NCI-H774 (cell line): ENCODE results near the gene AUH.

Experiments
- DNase-seq: peaks from one replicate; lab custom pipeline; 2025; lab: John Stamatoyannopoulos, UW

AUH gene

DNA sequence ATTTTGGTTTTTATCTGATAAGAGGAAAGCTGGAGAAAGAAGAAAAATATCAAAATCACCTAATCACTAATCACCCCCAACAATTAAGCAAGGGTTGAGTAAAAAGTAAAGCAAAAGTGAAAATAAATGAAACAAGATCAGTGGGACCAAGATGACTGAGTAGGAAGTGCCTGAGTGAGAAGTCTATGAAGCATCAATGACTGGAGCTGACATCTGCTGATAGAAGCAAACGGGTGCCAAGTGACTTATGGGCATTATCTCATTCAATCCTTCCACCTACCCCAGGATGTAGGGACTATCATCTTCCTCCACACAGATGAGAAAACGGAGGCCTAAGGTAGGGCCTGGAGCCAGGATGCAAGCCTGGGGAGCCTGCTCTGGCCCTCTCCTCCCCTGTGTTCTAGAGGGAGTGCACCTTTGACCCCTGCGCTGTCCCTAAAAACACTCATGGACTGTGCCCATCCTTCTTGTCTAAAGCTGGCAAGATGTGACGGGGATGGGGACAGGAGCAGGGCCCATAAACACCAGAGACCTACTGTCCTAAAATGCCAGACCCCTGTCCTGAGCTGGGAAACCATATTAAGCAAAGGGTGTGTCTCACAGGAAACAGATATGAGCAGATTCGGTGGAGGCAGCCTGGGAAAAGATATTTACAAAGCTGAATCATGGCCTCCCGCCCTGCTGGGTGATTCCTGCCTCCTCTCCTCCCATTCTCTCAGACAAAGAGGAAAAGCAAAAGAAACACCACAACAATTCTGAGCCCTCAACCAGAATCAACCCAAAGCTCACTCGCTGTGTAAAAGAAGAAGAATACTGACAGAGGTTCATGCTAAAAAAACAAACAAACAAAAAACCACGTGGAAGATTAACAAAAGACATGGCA, 116.0 kb downstream of the AUH start:
- DNase-seq = no peak

GRCh38 chr9:91243029-91243428, 118.7 kb downstream of the AUH start:
- no peak for DNase-seq

DNA sequence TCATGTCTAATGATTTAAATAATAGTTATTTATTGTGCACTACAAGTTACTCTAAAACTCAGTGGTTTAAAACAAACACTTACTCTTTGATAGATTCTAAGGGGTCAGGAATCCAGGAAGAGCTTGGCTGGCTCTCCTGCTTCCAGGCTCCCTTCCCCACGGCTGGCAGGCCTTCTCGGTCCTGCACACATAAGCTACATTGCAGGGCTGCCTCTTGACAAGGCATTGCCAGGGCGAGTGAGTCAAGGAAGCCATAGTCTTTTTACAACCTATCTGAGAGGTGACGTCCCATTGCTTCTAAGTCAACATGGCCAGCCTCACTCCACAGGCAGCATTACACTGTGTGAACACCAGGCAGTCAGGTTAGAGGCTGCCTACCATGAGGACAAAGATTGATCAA, 119.8 kb downstream of the AUH start:
- no peak for DNase-seq

GRCh38 chr9:91240596-91241165, 121.0 kb downstream of the AUH start:
- DNase-seq = no peak

- DNase-seq = no peak
Measured at GRCh38 chr9:91239367-91240111, 122.2 kb downstream of the AUH start.

GRCh38 chr9:91234523-91234922, 127.2 kb downstream of the AUH start:
- no peak for DNase-seq

GRCh38 chr9:91231619-91232018, 130.1 kb downstream of the AUH start:
- no peak for DNase-seq

GRCh38 chr9:91223000-91223399, 138.7 kb downstream of the AUH start:
- no peak for DNase-seq

DNA sequence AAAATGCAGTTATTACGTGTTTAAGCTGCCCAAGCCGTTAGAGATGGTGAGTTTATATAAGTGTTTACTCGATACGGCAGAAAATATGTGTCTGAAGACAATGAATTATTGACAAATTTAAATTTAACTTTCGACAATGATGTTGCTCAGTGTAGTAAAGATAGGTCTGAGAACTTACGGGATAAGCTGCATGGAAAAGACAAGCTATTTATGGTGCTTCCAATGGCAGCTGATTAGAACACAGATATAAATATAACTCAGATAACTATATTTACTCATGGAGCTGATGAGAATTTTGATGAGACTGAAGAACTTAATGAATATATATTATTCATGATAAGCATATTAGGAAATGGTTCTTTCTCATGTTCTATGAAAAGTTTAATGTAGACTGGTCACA, 139.3 kb downstream of the AUH start:
- DNase-seq = no peak

DNA sequence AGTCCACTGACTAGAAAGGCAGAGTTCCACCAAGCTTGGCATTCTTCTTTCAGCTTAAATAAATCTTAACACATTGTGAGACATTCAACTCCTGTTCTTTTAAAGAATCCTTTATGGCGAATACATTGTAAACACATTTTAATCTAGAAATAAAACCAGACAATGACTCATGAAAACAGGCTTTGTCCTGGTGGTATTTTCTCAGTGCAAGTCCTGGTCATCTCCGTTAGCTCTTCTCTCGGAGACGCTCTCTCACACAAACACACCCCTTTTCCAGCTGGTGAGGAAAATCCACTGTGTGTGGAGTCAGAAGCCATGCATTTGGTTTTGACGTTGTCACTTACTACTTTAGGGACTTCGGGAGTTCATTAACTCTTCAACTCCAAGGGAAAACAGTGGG, 140.4 kb downstream of the AUH start:
- DNase-seq = no peak

DNA sequence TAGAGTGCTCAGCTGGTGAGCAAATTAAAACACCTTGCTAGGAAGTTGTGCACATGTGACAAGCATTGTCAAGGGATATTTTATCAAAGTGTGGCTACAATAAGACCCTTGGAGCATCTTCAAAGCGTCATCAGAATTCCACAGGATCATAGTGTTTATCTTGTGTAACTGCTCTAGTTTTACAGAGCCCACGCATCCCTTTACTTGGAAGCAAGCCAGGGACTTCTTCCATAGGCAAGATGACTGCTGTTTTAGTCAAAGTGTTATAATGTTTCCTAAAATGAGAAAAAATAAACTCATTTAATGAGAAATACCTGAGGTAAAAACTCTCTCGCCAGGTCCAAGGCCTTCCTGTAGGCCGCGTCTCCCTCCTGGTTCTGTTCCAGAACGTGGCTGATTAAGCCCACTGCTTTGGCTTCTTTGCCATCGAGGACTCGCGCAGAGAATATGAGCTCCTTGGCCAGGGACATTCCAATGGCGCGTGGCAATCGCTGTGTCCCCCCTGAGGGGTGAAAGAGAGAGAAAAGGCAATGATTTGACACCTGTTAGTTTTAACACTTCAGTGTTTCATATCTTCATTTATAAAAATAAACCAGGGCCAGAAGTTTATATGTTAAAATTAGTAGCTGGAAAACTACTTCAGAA, 141.1 kb downstream of the AUH start:
- no peak for DNase-seq

GRCh38 chr9:91220021-91220420, 141.7 kb downstream of the AUH start:
- no peak for DNase-seq

- DNase-seq = no peak
Measured at GRCh38 chr9:91219557-91219956, 142.2 kb downstream of the AUH start.

- DNase-seq = no peak
Measured at GRCh38 chr9:91217388-91217787, 144.3 kb downstream of the AUH start.

GRCh38 chr9:91214867-91215266, 146.9 kb downstream of the AUH start:
- no peak for DNase-seq

DNA sequence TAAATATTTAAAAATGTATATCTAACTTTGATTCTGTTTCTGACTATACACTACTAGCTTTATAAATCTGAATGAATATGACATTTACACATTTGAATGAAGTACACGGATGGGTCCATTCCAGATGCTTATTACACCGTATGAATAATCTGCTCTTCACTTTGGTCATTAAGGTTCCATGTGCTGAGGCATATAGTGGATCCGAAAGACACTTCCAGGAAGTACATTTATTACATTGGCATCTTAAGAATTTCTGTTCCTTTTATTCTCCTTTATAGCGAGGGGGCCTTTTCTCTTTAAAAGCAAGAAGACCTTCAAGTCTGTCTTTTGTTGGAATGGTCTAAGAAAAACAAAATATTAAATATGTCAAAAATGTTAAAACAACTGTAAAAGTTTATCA, 147.6 kb downstream of the AUH start:
- no peak for DNase-seq

- DNase-seq = no peak
Measured at GRCh38 chr9:91212596-91213243, 149.0 kb downstream of the AUH start.

DNA sequence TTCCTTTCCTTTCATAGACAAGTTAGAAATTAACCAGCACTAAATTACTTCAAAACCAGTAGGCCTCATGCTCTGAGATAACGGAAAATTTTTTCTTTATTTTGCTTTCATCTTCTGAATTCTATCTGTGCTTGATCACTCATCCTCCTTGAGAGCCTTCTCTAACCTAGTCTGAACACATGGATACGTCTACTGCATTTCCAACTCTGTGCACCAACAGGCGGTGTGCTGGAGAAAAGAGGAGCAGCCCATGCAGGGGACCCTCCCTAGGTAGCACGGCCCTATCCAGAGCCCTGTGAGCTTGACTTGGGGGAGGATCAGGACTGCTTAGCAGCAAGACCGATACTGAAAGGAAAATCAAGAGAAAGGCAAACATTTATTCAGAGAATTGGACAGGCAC, 149.8 kb downstream of the AUH start:
- no peak for DNase-seq

GRCh38 chr9:91211414-91211813, 150.3 kb downstream of the AUH start:
- DNase-seq = no peak

DNA sequence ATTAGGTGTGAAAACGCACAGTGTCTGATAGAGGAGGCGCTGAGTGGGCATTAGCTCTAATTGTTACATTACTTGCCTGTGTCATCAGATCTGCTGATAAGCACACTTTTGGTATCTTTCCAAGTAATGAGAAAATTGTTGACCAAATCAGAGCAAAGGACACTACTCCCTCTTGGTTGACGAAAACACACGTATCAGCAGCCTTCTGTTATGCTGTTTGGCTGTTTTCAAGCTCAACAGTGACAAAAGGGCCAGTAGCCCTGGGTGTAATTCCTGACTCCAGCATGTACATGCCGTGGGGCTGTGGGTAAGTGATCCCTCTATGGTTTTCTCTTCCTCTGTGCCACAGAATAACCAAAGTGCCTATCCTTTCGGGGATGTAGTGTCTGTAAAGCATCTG, 151.4 kb downstream of the AUH start:
- DNase-seq = no peak

- DNase-seq = no peak
Measured at GRCh38 chr9:91208837-91209236, 152.9 kb downstream of the AUH start.

GRCh38 chr9:91208419-91208745, 153.3 kb downstream of the AUH start:
- DNase-seq = no peak
